ENCODE data around the gene GALNT14.

The GALNT14 gene

GRCh38 chr2:30990671-30991070 lies 147.6 kb downstream of the GALNT14 start:
- TF ChIP-seq, protein P1, sequence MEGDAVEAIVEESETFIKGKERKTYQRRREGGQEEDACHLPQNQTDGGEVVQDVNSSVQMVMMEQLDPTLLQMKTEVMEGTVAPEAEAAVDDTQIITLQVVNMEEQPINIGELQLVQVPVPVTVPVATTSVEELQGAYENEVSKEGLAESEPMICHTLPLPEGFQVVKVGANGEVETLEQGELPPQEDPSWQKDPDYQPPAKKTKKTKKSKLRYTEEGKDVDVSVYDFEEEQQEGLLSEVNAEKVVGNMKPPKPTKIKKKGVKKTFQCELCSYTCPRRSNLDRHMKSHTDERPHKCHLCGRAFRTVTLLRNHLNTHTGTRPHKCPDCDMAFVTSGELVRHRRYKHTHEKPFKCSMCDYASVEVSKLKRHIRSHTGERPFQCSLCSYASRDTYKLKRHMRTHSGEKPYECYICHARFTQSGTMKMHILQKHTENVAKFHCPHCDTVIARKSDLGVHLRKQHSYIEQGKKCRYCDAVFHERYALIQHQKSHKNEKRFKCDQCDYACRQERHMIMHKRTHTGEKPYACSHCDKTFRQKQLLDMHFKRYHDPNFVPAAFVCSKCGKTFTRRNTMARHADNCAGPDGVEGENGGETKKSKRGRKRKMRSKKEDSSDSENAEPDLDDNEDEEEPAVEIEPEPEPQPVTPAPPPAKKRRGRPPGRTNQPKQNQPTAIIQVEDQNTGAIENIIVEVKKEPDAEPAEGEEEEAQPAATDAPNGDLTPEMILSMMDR (conservative IDR thresholded peaks at IDR 0.05; ENCODE audit: low read length) = no peak
- DNase-seq (ENCODE audit: low read depth) = no peak

GRCh38 chr2:30990176-30990575 lies 148.1 kb downstream of the GALNT14 start:
- H3K4me3 ChIP-seq (ENCODE audit: low read length) = no peak overlapping the region
- DNase-seq (ENCODE audit: low read depth) = no peak
- TF ChIP-seq, protein P1 (conservative IDR thresholded peaks at IDR 0.05; ENCODE audit: low read length) = no peak

More at GRCh38 chr2:30990671-30991070, 147.6 kb downstream of the GALNT14 start:
- no peak overlapping the region for H3K4me3 ChIP-seq (ENCODE audit: low read length)

GRCh38 chr2:30989746-30990145 lies 148.5 kb downstream of the GALNT14 start:
- no peak overlapping the region for H3K4me3 ChIP-seq (ENCODE audit: low read length)
- TF ChIP-seq, protein P1 (conservative IDR thresholded peaks at IDR 0.05; ENCODE audit: low read length) = no peak
- DNase-seq (ENCODE audit: low read depth) = no peak

DNA sequence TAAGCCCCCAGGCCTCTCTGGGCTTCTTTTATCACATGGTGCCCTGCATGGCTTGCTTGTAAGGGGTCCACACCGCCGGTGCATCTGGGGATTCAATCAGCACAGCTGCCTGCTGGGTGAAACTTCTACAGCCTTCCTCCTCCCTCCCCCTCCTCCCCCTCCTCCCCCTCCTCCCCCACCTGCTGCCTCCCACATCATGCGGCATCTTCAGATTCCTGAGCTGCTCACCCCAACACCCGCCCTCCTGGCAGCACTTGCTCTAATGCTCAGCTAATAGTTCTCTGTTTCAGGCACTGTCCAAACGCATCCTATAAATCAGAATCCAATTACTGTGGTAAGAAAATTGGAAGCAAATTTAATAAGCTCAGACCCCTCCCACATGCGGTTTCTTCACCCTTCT lies 150.7 kb downstream of the GALNT14 start:
- H3K4me3 ChIP-seq (ENCODE audit: low read length) = no peak overlapping the region
- no peak for DNase-seq (ENCODE audit: low read depth)
- TF ChIP-seq, protein P1 (conservative IDR thresholded peaks at IDR 0.05; ENCODE audit: low read length) = no peak

DNA sequence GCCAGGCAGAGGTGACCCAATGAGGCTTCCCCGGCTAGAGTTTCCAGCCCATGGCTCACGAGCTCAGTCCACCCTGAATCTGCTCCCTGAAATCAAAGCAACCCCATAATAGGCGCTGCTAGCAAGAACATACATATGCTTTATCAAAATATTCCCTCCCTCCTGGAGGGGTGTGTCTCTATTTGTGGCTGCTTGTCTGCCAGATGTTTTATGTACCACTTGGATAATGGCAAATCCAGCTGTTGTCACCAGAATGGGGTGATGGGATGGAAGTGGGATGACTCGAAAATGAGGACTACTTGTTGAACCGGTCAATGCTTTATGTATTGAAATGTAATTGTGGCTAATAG lies 152.0 kb downstream of the GALNT14 start:
- DNase-seq (ENCODE audit: low read depth) = no peak
- H3K4me3 ChIP-seq (ENCODE audit: low read length) = no peak overlapping the region
- TF ChIP-seq, protein P1 (conservative IDR thresholded peaks at IDR 0.05; ENCODE audit: low read length) = no peak

GRCh38 chr2:30985493-30986230 lies 152.6 kb downstream of the GALNT14 start:
- H3K4me3 ChIP-seq (ENCODE audit: low read length) = no peak overlapping the region
- DNase-seq (ENCODE audit: low read depth) = no peak
- TF ChIP-seq, protein P1 (conservative IDR thresholded peaks at IDR 0.05; ENCODE audit: low read length) = no peak

DNA sequence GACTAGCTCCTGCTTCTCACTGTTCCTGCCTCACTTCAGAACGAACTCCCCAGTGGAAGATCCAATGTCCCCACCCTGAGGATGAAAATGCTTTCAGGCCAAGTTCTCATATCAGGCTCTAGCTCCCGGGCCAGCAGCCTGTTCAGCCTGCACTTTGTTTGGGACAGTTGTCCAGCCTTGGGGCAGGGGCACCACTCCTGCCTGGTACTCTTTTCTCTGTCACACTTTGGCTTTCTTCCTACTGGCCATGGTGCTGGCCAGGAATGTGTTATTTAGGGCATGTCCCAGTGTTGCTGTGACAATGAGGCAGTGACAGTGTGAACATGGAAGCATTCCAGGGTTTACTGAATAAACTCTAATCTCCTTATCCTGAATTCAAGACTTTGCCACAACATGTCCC lies 154.1 kb downstream of the GALNT14 start:
- TF ChIP-seq, protein P1 (conservative IDR thresholded peaks at IDR 0.05; ENCODE audit: low read length) = no peak
- no peak for DNase-seq (ENCODE audit: low read depth)
- H3K4me3 ChIP-seq (ENCODE audit: low read length) = no peak overlapping the region
